Fibroblast of mammary gland (primary cell): ENCODE data around the gene DIP2A.
"Not testable (repeated sequence)": the region's sequence is repeated elsewhere in the genome, so short reads cannot be mapped to it uniquely, and the experiment has no call there.

Experiments
- DNase-seq: peaks from one replicate; pipeline ENCODE4 v3.0.0-alpha.2; 2010; ENCODE audit warnings: low read depth
- H3K4me3 ChIP-seq: 2 replicates; pipeline ENCODE4 v1.5.1; 2011; ENCODE audit warnings: low read depth, mild to moderate bottlenecking, low read length, moderate library complexity; ENCODE audit not compliant: control insufficient read depth
- CTCF ChIP-seq: conservative IDR thresholded peaks from 2 replicates; pipeline ENCODE4 v1.5.1; 2011; ENCODE audit warnings: low read depth, low read length, inconsistent platforms; ENCODE audit not compliant: control insufficient read depth, insufficient read depth

Gene DIP2A

GRCh38 chr21:46448108-46448507, 10.6 kb upstream of the DIP2A start:
- no peak for TF ChIP-seq CTCF
- no peak overlapping the region for H3K4me3 ChIP-seq
- no peak for DNase-seq

- DNase-seq, H3K4me3 ChIP-seq: not testable (repeated sequence)
Measured at GRCh38 chr21:46448855-46449254, 9.8 kb upstream of the DIP2A start.

GRCh38 chr21:46452710-46453109, 6.0 kb upstream of the DIP2A start:
- no peak for TF ChIP-seq CTCF
- H3K4me3 ChIP-seq: no peak overlapping the region
- DNase-seq: no peak

- H3K4me3 ChIP-seq: no peak overlapping the region
- TF ChIP-seq CTCF: no peak
- DNase-seq: no peak
Measured at GRCh38 chr21:46454142-46454541, 4.5 kb upstream of the DIP2A start.

GRCh38 chr21:46454634-46455390, 3.9 kb upstream of the DIP2A start:
- no peak for TF ChIP-seq CTCF
- H3K4me3 ChIP-seq: no peak overlapping the region
- DNase-seq: no peak

GRCh38 chr21:46455575-46456385, 2.9 kb upstream of the DIP2A start:
- TF ChIP-seq CTCF: no peak
- no peak overlapping the region for H3K4me3 ChIP-seq
- peak; percentile 51 for DNase-seq

GRCh38 chr21:46456750-46457149, 1.9 kb upstream of the DIP2A start:
- H3K4me3 ChIP-seq: no peak overlapping the region
- TF ChIP-seq CTCF: no peak
- DNase-seq: no peak
